Occipital lobe (tissue), 2 donors: Measurements from ENCODE around the gene CTNNAL1. TPM values are rescaled to one million over a fixed set of nuclear protein-coding genes. Genes with fewer than 3 reads are reported as not detected.

Experiments
- DNase-seq: peaks from one replicate; lab custom pipeline; 2025; lab: John Stamatoyannopoulos, UW
- total RNA-seq: library from RNA; depleted of rRNA; stranded (reverse); fragments of >200 nt; gene quantifications from one replicate; pipeline ENCODE4 v1.2.3, GENCODE V29; 2014

CTNNAL1 gene
- total RNA-seq, 1 donor from 2014 or later: 14.0 TPM

DNA sequence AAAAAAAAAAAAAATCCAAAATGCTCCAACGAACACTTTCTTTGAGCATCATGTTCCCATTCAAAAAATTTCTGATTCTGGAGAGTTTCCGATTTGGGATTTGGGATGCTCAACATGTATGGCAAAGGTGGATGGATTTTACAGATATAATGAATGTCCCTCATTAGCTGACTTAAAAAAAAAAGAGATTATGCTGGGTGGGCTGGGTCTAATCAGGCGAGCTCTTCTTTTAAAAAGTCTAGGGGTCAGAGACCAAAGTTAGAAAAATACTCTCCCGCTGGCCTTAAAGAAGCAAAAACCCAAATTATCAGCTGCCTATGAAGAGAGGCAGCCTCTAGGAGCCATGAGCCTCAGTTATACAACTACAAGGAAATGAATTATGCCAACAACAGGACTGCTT lies 15.2 kb upstream of the CTNNAL1 start:
- no peak for DNase-seq

DNA sequence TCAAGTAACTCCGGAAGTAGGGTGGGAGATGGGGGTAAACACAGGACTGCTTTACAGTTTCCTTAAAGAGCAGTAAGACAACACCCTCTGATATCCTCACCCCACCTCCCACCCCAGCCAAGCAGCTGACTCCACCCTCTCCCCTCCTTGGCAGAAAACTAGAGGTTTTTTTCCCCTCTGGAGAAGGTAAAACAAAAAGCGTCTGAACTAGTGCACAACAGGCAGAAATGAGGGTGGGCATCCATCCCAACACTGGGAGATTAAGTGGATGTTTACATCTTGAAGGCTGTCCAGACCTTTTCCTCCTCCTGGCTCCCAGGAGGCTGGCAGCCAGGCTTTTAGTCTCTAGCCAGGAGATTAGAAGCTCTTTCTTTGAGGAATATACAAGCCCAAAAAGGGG lies 13.9 kb upstream of the CTNNAL1 start:
- DNase-seq: no peak

DNA sequence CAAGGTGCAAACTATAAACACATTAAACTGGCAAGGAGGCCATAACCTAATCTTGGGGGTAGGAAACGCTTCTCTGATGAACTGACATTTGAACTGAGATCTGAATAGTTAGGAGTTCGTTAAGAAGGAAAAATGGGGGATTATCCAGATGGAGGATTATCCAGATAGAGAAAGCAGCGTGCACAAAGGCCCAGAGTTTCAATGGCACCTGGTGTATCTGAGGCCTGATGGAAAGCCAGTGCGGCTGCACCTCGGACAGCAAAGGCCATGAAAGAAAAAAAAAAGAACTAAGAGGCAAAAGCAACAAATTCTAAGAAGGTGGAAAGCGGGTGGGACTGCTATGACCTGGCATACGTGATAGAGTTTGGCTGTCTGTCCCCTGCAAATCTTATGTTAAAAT lies 13.0 kb upstream of the CTNNAL1 start:
- DNase-seq: no peak

DNA sequence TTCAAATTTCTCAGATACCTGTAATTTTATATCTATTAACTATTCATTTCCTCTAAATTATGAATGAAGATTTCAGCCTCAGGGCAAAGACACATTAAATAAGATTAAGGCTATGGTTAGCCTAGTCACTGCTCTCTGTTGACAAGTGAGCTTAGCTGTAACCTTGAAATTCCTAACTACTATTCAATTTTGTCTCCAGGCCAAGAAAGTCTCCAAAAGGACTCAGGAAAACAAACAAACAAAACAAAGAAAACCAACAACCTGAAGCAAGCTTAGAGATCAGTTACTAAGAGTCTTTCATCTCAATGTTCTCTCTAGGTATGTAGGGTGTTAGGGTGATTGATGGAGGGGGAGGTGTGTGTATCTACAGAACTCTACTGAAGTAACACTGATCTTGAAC lies 9.6 kb upstream of the CTNNAL1 start:
- DNase-seq: no peak

DNA sequence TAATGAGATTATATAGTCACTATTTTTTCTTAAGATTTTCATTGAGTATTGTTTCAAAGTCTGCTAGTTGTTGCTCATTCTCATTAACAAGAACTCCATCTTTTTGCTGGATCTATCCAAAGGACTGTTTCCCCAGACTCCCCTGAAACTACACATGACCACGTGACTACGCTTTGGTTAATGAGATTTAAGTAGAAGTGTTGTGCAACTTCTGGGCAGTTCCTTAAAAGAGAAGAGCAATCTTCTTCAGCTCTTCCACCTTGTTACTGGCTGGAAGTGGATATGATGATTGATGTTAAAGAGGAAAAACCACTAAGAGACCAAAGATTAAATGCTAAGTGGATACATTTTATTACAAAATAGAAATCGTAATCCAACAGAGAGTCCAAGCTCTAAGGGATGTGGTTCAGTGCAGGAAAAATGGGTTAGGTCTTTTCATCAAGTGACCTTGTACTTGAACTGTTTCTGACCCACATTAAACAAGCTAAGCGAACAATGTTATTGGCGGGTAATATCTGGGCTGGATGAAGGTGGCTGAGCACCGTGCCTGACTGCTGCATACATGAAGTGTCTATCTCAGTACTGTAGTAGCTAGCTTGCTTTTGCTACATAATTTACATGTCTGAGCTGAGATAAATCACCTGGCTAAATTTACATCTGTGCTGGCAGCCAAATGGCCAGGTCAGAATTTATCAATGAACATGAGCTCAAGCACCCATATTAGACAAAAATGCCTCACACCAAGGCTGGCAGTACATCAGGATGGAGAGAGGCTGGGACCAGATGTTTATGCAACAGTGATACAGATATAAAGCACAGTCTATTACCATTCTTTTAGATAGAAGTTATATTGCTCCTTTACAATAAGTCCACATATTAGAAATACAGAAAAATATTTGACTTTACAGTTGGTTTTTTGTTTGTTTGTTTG lies 7.5 kb upstream of the CTNNAL1 start:
- DNase-seq: no peak

DNA sequence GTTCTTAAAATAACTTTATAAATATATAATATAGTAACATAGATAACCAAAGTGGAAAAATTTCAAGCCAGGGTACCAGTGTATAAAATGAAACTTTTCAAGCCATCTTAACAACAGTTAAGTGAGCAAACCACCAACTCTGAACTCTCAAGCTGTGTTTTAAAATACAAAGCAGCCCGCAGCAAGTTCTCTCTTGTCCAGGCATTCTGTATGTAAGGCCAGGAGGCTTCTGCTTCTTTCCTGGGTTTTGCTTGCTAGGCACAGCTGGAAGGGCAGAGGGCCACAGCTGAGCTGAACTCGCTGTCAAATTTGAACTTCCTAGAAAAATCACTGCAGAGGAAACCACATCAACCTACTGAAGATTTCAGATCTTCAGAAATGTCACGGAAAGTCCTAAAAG lies 6.8 kb upstream of the CTNNAL1 start:
- DNase-seq: no peak

DNA sequence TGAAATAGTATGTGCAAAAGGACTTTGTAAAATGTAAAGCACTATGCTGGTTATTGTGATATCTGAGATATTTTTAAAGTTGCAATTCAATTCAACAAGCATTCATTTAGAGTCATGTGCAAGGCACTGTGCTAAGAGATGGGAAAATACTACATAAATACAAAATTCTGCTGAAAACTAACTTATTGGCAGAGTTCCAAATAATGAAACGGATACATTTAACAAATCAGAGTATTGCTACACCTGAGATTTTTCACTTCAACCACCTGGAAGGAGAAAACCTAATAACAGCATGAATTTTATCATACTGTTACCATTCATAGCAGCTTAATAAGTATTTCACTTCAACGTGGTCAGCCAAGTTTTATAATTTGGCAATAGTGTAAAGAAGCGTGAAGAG lies 6.1 kb upstream of the CTNNAL1 start:
- no peak for DNase-seq

DNA sequence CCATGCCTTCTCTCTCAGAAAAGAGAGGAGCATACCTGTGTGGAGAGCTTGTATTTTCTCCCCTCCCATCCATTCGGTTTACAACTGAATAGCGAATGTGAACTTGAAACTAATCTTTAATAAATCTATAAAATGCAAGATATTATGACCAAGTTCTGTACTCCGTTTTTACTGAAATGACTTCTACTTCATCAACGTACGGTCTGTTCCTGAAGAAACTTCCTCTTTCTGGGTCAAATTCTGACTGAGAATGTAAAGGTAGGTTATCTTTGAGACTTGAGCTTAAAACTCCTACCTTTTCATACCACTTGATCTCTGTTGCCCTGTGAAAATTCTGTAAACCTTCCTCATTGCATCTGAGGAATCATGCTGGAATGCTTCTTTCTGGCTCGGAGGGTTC lies 4.2 kb upstream of the CTNNAL1 start:
- DNase-seq: no peak

DNA sequence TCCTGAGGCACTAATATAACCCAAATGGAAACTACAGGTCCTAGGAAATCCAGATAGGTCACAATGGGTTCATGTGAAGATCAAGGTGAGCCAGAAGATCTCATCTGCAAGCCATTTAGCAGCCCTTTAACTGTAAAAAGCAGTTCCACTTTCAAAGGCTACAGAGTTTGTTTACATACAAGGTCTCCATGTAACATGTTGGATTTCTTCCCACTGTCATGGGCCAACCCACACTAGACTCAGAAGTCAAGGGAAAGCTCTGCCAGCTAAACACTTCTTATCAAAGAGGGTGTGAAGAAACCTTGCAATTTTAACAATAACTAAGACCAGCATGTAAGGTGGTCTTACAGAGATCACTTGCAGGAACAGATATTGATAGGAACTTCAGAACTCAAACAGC lies 3.8 kb upstream of the CTNNAL1 start:
- DNase-seq: no peak

DNA sequence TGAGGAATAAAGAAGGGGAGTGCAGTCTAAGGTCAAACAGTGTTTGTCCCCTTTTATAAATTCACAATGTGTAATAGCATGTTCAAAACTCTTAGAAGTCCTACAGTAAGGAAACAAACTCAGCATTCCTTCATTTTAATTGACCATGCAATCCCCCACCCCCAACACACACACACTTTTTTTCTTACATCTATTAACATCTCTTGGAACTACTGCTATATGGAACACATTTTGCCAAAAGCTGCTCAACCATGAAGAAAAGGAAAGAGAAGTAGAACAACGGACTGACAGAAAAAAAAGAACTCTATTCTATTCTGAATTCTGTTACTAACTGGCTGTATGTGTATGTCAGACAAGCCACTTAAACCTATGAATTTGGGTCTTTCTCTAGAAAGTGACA lies 2.8 kb upstream of the CTNNAL1 start:
- no peak for DNase-seq

DNA sequence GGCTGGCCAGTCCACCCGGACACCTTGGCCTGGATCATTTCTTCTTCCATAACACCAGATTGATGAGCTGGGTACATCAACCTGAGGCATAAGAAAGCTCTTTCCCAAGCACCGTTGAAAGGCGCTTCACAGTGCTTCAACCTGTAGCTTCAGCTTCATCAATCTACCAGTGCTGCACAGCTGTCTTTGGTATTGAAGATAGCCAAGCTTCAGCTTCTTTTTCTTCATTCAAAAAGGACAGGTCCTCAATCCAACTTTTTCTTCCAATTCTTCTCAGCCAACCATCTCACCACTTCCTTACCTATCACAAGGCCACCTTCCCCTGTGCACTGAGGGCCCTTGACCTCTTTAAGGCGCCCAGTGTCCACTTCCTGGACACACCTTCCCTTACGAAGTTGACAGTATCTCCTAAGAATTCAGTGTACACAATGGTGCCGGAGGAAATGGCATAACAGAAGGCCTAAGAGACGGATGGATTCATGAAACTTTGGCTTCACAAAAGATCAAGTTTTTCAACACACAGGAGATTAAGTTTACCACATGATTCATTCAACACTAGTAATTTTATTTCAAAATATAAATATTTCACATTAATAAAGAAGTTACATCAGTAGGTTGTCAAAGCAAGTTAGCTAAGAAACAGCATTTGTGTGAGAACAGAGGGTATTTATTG lies 1.4 kb upstream of the CTNNAL1 start:
- DNase-seq: no peak

DNA sequence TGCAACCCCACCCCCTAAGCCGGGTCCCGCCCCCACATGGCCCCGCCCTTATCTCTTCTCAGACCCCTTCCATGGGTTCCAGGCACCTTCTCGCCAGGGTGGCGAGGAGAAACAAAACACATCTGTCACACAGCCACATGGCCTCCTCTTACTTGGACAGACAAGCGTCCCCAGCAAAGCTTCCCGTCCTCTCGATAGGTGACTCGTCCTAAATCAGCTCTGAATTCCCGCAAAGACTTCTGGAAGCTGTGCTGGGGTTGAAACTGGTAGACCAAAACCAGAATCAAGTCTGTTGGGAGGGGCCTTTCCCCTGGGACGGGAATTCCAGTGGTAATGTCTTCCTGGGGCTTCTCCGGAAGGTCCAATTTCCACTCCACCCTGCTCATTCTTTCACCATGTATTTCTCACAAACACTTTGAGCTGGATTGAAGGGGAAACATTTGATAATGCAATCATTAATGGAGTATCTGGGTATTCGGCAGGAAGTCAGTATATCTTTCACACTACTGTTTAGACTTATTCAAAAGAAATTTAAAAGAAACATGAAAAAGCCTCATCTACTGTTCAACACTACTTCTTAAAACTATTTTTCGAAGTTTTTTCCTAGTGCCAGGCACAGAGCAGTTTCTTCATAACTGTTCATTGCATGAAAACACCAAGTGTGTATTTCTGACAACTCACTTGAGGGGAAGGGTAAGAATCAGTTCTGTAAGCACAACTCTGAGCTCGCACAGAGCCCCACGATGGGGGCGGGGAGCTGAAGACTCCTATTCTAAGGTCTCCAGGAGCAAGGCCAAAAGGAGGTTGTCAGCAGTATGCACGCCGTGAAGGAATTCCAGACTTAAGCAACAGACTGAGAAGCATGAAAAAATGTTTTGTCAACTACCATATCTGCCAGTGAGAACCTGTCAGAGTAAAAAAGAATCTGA lies 644 bp upstream of the CTNNAL1 start:
- no peak for DNase-seq

DNA sequence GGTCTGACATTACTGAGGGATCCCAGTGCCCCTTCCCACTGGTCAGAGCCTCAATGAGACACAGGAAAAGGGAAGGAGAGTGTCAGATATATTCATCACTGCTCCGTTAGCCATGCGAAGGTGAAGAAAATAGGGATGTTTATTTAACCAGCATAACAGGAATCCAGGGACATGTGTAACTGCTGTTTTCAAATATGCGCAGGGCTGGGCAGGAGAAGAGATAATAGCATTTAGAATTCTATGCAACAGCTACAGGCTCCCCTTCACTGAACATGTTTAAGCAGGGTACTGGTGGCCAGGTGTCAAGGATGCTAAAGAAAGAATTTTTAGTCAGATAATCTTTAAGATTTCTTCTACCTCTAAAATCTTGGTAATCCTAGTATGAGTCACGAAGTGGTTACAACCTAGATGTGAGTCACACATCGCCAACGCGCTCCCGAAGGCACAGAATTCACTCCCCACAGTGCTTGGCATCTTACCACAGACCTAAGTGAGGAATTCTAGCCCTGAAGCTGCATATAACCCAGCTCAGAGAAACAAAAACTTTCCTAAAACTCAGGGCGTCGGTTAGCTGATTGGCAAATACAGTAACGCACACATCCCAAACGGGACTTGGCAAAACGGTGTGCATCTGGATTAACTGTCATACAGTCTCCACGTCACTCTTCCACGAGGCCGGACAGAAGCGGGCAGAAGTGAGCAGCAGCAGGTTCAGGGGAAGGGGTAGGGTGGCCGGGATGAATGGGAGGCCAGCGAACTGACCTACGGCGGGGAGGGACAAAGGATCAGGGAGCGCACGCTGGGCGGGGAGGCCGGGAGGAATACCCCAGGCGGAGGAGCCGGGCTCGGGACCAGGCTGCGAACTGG lies 1.1 kb downstream of the CTNNAL1 start:
- DNase-seq: peak; percentile 63

DNA sequence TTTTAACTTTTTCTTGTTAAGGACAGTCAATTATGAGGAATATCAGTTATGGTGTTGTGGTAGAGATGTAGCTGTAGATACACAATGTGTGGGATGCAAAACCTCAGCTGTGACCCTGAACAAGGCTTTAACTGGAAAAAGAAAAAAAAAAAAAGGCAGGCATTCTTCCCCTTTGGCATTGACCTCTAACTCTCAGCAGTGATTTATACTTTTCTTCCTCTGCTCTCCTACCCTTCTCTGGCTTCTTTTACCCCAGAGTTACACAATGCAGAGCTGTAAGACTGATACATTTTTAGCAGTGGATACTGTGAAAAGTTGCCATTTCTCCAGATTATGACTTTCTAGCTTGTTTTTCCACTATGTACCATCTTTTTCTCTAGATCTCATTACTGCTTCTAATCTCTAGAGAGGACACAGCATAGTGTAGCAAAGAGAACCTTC lies 2.0 kb downstream of the CTNNAL1 start:
- no peak for DNase-seq

DNA sequence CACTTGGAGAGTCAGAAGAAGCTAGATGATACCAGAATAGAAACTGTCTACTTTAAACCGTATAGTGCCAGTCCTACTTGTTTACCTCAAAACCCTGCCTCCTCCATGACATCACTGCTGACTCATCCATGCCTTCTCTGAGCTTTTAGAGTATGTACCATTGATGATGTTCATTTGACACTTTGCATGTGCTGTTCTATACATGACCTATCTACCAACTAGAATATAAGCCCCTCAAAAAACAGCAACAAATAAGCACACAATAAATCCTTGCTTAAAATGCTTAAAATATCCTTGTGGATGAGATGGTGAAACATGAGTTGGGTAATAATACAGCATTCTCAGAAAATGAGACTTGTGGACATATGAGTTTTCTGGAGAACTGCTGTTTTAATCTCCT lies 2.6 kb downstream of the CTNNAL1 start:
- DNase-seq: no peak

DNA sequence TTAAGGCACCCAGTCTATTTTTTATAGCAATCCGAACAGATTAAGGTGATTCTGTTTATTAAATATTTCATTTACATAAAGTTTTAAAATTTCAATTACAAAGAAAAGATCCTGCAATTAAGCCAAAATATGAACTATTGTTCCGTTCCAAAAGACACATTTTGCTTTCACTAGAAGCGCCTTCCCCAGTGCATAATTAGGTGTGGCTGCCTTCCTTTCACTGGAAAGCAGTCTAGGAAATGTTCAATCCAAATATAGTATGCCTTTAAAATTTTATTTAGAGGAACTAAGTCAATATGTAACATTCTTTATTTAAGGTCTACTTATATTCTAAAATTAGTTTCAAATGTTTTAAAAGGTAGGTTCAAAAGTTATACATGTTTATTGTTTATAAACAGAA lies 7.6 kb downstream of the CTNNAL1 start:
- DNase-seq: no peak

DNA sequence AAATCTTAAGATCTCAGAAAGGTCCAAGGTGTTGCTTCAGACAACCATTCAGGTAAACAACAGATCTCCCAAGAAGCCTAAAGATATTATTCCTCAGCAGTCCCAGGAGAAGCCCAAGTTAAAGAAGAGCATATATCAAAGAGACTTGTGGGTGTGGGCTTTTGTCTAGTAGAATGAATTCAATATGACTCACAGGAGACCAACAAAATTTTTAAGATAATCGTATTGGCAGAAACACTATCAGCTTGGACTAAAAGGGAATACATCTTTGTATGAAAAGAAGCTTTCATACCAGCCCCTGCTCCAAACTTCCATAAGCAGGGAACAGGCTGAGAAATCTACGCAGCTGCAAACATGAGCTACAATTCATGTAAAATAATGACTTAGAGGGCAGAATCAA lies 10.2 kb downstream of the CTNNAL1 start:
- no peak for DNase-seq

DNA sequence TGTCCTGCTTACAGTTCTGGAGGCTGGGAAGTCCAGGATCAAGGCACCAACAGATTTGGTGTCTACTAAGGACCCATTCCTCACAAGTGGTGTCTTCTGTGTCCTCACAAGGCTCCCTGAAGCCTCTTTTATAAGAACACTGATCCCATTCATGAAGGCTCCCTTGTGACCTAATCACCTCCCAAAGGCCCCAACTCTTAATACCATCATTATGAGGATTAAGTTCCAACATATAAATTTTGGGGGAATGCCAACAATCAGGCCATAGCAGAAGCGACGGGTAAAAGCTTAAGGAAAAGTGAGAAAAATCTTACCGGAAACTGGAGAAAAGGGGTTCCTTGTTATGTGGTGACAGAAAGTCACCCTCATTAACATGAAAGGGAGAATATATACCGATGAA lies 11.2 kb downstream of the CTNNAL1 start:
- DNase-seq: no peak

DNA sequence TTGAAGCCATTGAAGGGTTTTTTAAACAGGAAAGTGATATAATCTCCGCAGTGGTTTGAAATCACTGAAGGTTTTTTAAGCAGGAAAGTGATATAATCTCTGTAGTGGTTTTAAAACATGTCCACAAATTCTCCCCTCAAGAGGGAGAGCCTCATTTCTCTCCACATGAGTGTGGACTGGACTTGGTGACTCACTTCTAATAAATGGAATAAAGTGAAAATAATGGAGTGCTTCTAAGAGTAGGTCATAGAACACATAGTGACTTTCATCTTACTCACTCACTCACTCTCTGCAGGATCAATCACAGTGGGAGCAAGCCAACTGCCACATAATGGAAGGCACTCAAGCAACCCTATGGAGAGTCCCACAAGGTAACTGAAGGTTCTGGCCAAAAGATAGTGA lies 12.0 kb downstream of the CTNNAL1 start:
- DNase-seq: no peak

DNA sequence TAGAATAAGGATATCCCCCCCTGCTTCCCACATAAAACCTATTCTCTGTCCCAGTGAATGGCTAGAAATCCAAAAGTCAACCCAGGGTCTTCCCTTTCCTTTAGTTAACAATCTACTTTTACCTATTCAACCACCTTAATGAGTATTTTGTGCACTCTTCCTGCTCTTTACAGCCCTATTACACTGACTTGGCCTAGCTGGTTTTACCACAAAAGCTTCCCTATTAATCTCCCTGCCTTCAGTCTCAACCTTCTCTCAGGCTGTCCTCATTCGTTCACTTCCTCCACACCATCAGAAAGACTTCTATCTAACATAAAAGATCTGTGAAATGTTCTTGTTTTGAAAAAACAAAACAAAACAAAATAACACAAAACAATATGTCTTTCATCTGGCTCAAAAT lies 16.2 kb downstream of the CTNNAL1 start:
- DNase-seq: no peak

DNA sequence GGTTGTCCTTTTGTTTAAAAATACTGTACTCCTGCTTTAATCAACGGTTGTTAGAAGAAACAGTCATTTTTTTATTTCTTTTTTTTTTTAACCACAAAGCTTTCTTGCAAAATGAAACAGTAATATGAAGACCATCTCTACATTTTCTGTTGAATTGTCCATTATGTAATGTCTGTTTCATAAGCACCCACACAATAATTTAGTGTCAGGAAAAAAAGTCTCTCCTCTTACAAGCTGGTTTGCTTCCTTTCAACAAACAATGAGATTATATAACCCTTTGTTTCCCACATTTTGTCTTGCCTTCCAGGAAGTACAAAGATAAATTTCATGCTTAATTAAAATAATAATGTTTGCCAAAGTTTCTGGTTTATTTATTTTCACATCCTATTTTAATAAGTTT lies 16.7 kb downstream of the CTNNAL1 start:
- DNase-seq: no peak
